Pancreas (tissue), 10 donors: ENCODE data around the gene SHROOM3. TPM values are rescaled to one million over a fixed set of nuclear protein-coding genes. Genes with fewer than 3 reads are reported as not detected.

ENCODE experiments used
- ATAC-seq, 4 donors: fragments of 200-7000 bp; cut with Tn5 transposase; one replicate each; pipeline versions ENCODE4 v1.8.0 to v1.9.1; 2020; ENCODE audit warnings: mild to moderate bottlenecking in 4 of 4, moderate library complexity in 4 of 4
- DNase-seq, 6 donors: peaks; one replicate each; pipeline ENCODE4 v3.0.0-alpha.2; 2020
- FAIRE-seq: peaks from 2 replicates; lab custom pipeline; 2012; peaks lifted over from hg19 to GRCh38; lab: Jason Lieb, UNC
- H3K27ac ChIP-seq, 4 donors: fragments of 200-600 bp; sonication (generic); 1 replicate in 3 of 4; 2 replicates in 1 of 4; pipeline versions ENCODE4 v1.5.0 to v1.8.0; 2020
- H3K27me3 ChIP-seq, 4 donors: fragments of 200-600 bp; one replicate each; pipeline ENCODE4 v1.8.0; 2021
- H3K36me3 ChIP-seq, 3 donors: fragments of 200-600 bp; sonication (generic) in 1 of 3; one replicate each; pipeline versions ENCODE4 v1.5.0 to v1.8.0; 2020 to 2021
- H3K4me1 ChIP-seq, 3 donors: fragments of 200-600 bp; one replicate each; pipeline ENCODE4 v1.8.0; 2021
- H3K4me3 ChIP-seq, 4 donors: fragments of 200-600 bp; sonication (generic) in 2 of 4; one replicate each; pipeline versions ENCODE4 v1.5.0 to v1.8.0; 2020 to 2021
- H3K9me3 ChIP-seq, 4 donors: fragments of 200-600 bp; one replicate each; pipeline ENCODE4 v1.8.0; 2021
- CTCF ChIP-seq, 4 donors: fragments of 200-600 bp; sonication (generic) in 3 of 4; IDR thresholded peaks; one replicate each; pipeline versions ENCODE4 v1.5.0 to v1.8.0; 2021; ENCODE audit warnings: antibody characterized with exemption in 4 of 4
- WGBS, 2 donors: extraction: QIAGEN DNeasy Blood & Tissue Kit; methylation state at CpG; one replicate each; pipeline ENCODE4 v1.1.7; 2013; 5-methylcytosine and 5-hydroxymethylcytosine counted together
- intact Hi-C, 3 donors: fragments of 100-400 bp; cut with DNase I; formaldehyde crosslinking; loops; one replicate each; pipeline versions ENCODE4 v1.11.1 to v1.14.2; 2022
- polyA plus RNA-seq, 2 donors: library from polyadenylated mRNA; stranded (reverse); fragments of 200-250 nt; gene quantifications; one replicate each; pipeline ENCODE4 v1.2.3, GENCODE V29; 2013
- total RNA-seq, 6 donors: library from RNA; stranded (reverse); fragmentation: NEBNext Ultra II Directional in 4 of 6; extraction: Animal tissue kit (Norgen Biotek cat#: 25700) in 4 of 6; gene quantifications; one replicate each; pipeline versions ENCODE4 v1.2.1 to v1.2.4, GENCODE V29; 2021 to 2023
- donor health status: healthy with polysubstance abuse.
- donor health status: DM: no; HTN: no; CAD: no; lungs with moderate emphysema.
- donor health status: DM: no; HTN: no; CAD: no.
- donor health status: control.
- donor health status: control.
- donor health status: Bipolar disorder and iron deficiency.
- donor health status: DM: yes; HTN: yes; CAD: no.
- donor health status: DM: no; HTN: no; CAD: no.
- donor health status: DM: no; HTN: no; CAD: no.
- donor health status: DM: yes; HTN: yes; CAD: no.

SHROOM3 gene
- total and polyA plus RNA-seq, 8 donors = 6.2 to 43.5 (median 17.1) TPM

- intact Hi-C loops = no loop called here
Measured at GRCh38 chr4:76784237-76784636, 349.2 kb downstream of the SHROOM3 start.

GRCh38 chr4:76787898-76788297 is 352.9 kb downstream of the SHROOM3 start:
- no peaks in the 10 kb centered on the region for H3K36me3 ChIP-seq
- H3K4me1 ChIP-seq = no peaks in the 10 kb centered on the region
- DNase-seq (no peak), ATAC-seq (no peak), FAIRE-seq (no peak)
- WGBS, 2 donors = 91 to 95% methylated on average over 1 of the region's 1 CpG
- H3K4me3 ChIP-seq = no peak overlapping the region
- H3K27me3 ChIP-seq = no peaks in the 10 kb centered on the region
- intact Hi-C loops = no loop called here
- TF ChIP-seq CTCF (IDR thresholded peaks at IDR 0.05) = no peak
- H3K27ac ChIP-seq = no peak overlapping the region
- no peaks in the 10 kb centered on the region for H3K9me3 ChIP-seq

More at GRCh38 chr4:76784237-76784636, 349.2 kb downstream of the SHROOM3 start:
- Histone ChIP-seq H3K4me1 (no peaks in the 10 kb centered on the region), H3K36me3 (peaks cover 0 to 5% (median 0%) of the 10 kb centered on the region in 3 donors), H3K9me3 (no peaks in the 10 kb centered on the region), H3K27ac (no peak overlapping the region), H3K27me3 (no peaks in the 10 kb centered on the region), H3K4me3 (no peak overlapping the region)
- FAIRE-seq (no peak), ATAC-seq (no peak), DNase-seq (no peak)
- 77 to 87% methylated on average over 2 of the region's 2 CpGs for WGBS, 2 donors
- TF ChIP-seq CTCF (IDR thresholded peaks at IDR 0.05) = no peak

DNA sequence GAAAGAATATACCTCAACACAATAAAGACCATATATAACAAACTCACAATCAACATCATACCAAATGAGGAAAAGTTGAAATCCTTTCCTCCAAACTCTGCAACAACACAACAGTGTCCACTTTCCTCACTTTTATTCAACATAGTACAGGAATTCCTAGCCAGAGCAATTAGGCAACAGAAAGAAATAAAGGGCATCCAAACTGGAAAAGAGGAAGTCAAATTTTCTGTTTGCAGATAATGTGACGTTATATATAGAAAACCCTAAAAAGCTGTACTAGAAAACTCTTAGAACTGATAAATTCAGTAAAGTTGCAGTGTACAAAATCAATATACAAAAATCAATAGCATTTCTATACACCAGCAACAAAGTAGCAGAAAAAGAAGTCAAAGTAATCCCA is 355.3 kb downstream of the SHROOM3 start:
- intact Hi-C loops = no loop called here
- H3K4me1 ChIP-seq = no peaks in the 10 kb centered on the region
- H3K9me3 ChIP-seq = no peaks in the 10 kb centered on the region
- FAIRE-seq (no peak), ATAC-seq (no peak), DNase-seq (no peak)
- H3K27ac ChIP-seq = no peak overlapping the region
- H3K36me3 ChIP-seq = no peaks in the 10 kb centered on the region
- TF ChIP-seq CTCF (IDR thresholded peaks at IDR 0.05) = no peak
- H3K27me3 ChIP-seq = no peaks in the 10 kb centered on the region
- H3K4me3 ChIP-seq = no peak overlapping the region
- WGBS, 2 donors = 85 to 97% methylated on average over 1 of the region's 1 CpG

DNA sequence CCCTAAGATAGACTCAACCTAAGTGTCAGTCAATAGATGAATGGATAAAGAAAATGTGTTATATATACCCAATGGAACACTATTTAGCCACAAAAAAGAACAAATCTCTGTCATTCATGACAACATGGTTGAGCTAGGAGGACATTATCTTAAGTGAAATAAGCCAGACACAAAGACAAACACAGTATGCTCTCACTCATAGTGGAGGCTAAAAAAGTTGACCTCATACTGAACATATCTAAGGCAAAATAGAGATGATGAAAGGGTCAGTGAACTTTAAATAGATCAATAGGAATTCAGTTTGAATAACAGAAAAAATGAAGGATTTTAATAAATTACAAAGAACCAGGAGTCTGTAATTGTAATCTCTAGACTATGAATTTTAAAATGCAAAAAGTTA is 356.4 kb downstream of the SHROOM3 start:
- H3K4me1 ChIP-seq = no peaks in the 10 kb centered on the region
- intact Hi-C loops = no loop called here
- FAIRE-seq (no peak), DNase-seq (no peak), ATAC-seq (no peak)
- no peak for TF ChIP-seq CTCF (IDR thresholded peaks at IDR 0.05)
- no peaks in the 10 kb centered on the region for H3K36me3 ChIP-seq
- no peaks in the 10 kb centered on the region for H3K9me3 ChIP-seq
- H3K4me3 ChIP-seq = no peak overlapping the region
- H3K27ac ChIP-seq = no peak overlapping the region
- no peaks in the 10 kb centered on the region for H3K27me3 ChIP-seq

GRCh38 chr4:76792418-76792817 is 357.4 kb downstream of the SHROOM3 start:
- TF ChIP-seq CTCF (IDR thresholded peaks at IDR 0.05) = no peak
- H3K9me3 ChIP-seq = no peaks in the 10 kb centered on the region
- H3K4me1 ChIP-seq = no peaks in the 10 kb centered on the region
- FAIRE-seq = no peak
- DNase-seq = no peak
- no peak for ATAC-seq
- intact Hi-C loops = no loop called here
- no peak overlapping the region for H3K27ac ChIP-seq
- H3K36me3 ChIP-seq = no peaks in the 10 kb centered on the region
- no peaks in the 10 kb centered on the region for H3K27me3 ChIP-seq
- H3K4me3 ChIP-seq = no peak overlapping the region
